Activated CD4-positive, alpha-beta T cell treated with anti-CD3 and anti-CD28 coated beads, Interleukin-2, amount 50 U/mL, for 1 hour (primary cell): ENCODE data around the gene AOPEP.
"Not testable (repeated sequence)": the region's sequence is repeated elsewhere in the genome, so short reads cannot be mapped to it uniquely, and the experiment has no call there.

ENCODE experiments used
- DNase-seq: peaks from one replicate; pipeline ENCODE4 v3.0.0-alpha.2; 2020

Gene AOPEP

GRCh38 chr9:94941211-94941875 is 214.8 kb downstream of the AOPEP start:
- DNase-seq: no peak

- DNase-seq: no peak
Measured at GRCh38 chr9:94944626-94945025, 218.1 kb downstream of the AOPEP start.

GRCh38 chr9:94945197-94946144 is 219.0 kb downstream of the AOPEP start:
- no peak for DNase-seq

- DNase-seq: no peak
Measured at GRCh38 chr9:94946256-94946655, 219.8 kb downstream of the AOPEP start.

- DNase-seq: no peak
Measured at GRCh38 chr9:94948567-94949235, 222.2 kb downstream of the AOPEP start.

- no peak for DNase-seq
Measured at GRCh38 chr9:94949370-94949769, 222.9 kb downstream of the AOPEP start.

GRCh38 chr9:94950040-94950578 is 223.6 kb downstream of the AOPEP start:
- DNase-seq: no peak

GRCh38 chr9:94950579-94951323 is 224.3 kb downstream of the AOPEP start:
- DNase-seq: no peak

- DNase-seq: no peak
Measured at GRCh38 chr9:94951324-94952135, 225.0 kb downstream of the AOPEP start.

GRCh38 chr9:94952565-94953373 is 226.3 kb downstream of the AOPEP start:
- DNase-seq: no peak

- no peak for DNase-seq
Measured at GRCh38 chr9:94956731-94957130, 230.2 kb downstream of the AOPEP start.

GRCh38 chr9:94960964-94961363 is 234.5 kb downstream of the AOPEP start:
- no peak for DNase-seq

- no peak for DNase-seq
Measured at GRCh38 chr9:94961870-94962269, 235.4 kb downstream of the AOPEP start.

GRCh38 chr9:94965631-94966030 is 239.1 kb downstream of the AOPEP start:
- not testable (repeated sequence) for DNase-seq

- DNase-seq: not testable (repeated sequence)
Measured at GRCh38 chr9:94966046-94966445, 239.5 kb downstream of the AOPEP start.

- no peak for DNase-seq
Measured at GRCh38 chr9:94967482-94967881, 241.0 kb downstream of the AOPEP start.

GRCh38 chr9:94971378-94972131 is 245.1 kb downstream of the AOPEP start:
- no peak for DNase-seq

GRCh38 chr9:94973451-94973941 is 247.0 kb downstream of the AOPEP start:
- no peak for DNase-seq

- DNase-seq: no peak
Measured at GRCh38 chr9:94974154-94974879, 247.8 kb downstream of the AOPEP start.
